ENCODE measurements around the gene GRM4.

- TF ChIP-seq GATA3 (IDR thresholded peaks at IDR 0.05; ENCODE audit: low read depth, low read length) (no peak), GATA2 (IDR thresholded peaks at IDR 0.05; ENCODE audit: low read depth, low read length) (no peak)
Observed at GRCh38 chr6:34044945-34045595, 100.8 kb downstream of the GRM4 start.
